ENCODE data around the gene MRM3.
"Not testable (repeated sequence)": the region's sequence is repeated elsewhere in the genome, so short reads cannot be mapped to it uniquely, and the experiment has no call there.

MRM3 gene

GRCh38 chr17:802901-803881, 21.0 kb downstream of the MRM3 start:
- ChIA-PET POLR2A (no interaction called here), CTCF (interaction anchor here (1.6 kb wide), 1 partner anchor 194 kb away, joined by 3 read pairs; the partner anchor contains the start of gene TIMM22)
- TF ChIP-seq ZNF701 (tag by site-specific recombination; IDR thresholded peaks at IDR 0.05), result no peak
- peak; percentile 50 for TF ChIP-seq ZIC2 (tag by site-specific recombination; IDR thresholded peaks at IDR 0.05)
- no peak overlapping the region for H3K4me3 ChIP-seq (ENCODE audit: low read depth, low read length)
- peaks cover 0 to 12% of the 10 kb centered on the region in 2 experiments; a peak in 2 of 3 replicates for H3K36me3 ChIP-seq (ENCODE audit: control insufficient read depth in 2 of 2, insufficient read depth in 1 of 2, low read length in 2 of 2)
- H3K4me1 ChIP-seq (ENCODE audit: control insufficient read depth, insufficient read depth, low read length), result no peaks in the 10 kb centered on the region
- H3K9me3 ChIP-seq (ENCODE audit: control insufficient read depth, insufficient read depth, low read depth, low read length), result no peaks in the 10 kb centered on the region
- H3K27ac ChIP-seq (ENCODE audit: extremely low read depth, low read depth, low read length), result no peak overlapping the region

- Histone ChIP-seq H3K36me3 (ENCODE audit: control insufficient read depth in 2 of 2, insufficient read depth in 1 of 2, low read length in 2 of 2) (peaks cover 0 to 13% of the 10 kb centered on the region in 2 experiments; a peak in 2 of 3 replicates), H3K4me3 (ENCODE audit: low read depth, low read length) (no peak overlapping the region), H3K4me1 (ENCODE audit: control insufficient read depth, insufficient read depth, low read length) (no peaks in the 10 kb centered on the region), H3K27ac (ENCODE audit: extremely low read depth, low read depth, low read length) (no peak overlapping the region), H3K9me3 (ENCODE audit: control insufficient read depth, insufficient read depth, low read depth, low read length) (no peaks in the 10 kb centered on the region)
- CTCF ChIA-PET, result interaction anchor here (0.6 to 1.2 kb wide), 3 partner anchors 141 to 630 kb away, joined by 3 read pairs; partner anchors contain the start of gene NXN
- POLR2A ChIA-PET, result no interaction called here
- TF ChIP-seq ZSCAN30 (tag by site-specific recombination; IDR thresholded peaks at IDR 0.05) (no peak), ZNF692 (tag by site-specific recombination; IDR thresholded peaks at IDR 0.05) (no peak), ZFP69B (tag by site-specific recombination; IDR thresholded peaks at IDR 0.05) (no peak), ZNF658 (tag by site-specific recombination; IDR thresholded peaks at IDR 0.05) (no peak), ZNF639 (tag by site-specific recombination; IDR thresholded peaks at IDR 0.05) (no peak), ZNF280C (tag by site-specific recombination; IDR thresholded peaks at IDR 0.05) (no peak), ZNF211 (tag by site-specific recombination; IDR thresholded peaks at IDR 0.05; ENCODE audit: low read depth) (no peak), KLF17 (tag by site-specific recombination; IDR thresholded peaks at IDR 0.05) (no peak)
Observed at GRCh38 chr17:804541-805435, 22.6 kb downstream of the MRM3 start.

- CTCF ChIA-PET; H3K4me3 ChIP-seq (ENCODE audit: low read depth, low read length); H3K4me1 ChIP-seq (ENCODE audit: control insufficient read depth, insufficient read depth, low read length); H3K9me3 ChIP-seq (ENCODE audit: control insufficient read depth, insufficient read depth, low read depth, low read length); POLR2A ChIA-PET; H3K27ac ChIP-seq (ENCODE audit: extremely low read depth, low read depth, low read length): not testable (repeated sequence)
- H3K36me3 ChIP-seq (ENCODE audit: control insufficient read depth in 2 of 2, insufficient read depth in 1 of 2, low read length in 2 of 2), result peaks cover 0 to 14% of the 10 kb centered on the region in 2 experiments; a peak in 1 of 3 replicates
Observed at GRCh38 chr17:805886-806285, 23.7 kb downstream of the MRM3 start.

Data from HEK293 (cell line).